Measurements from ENCODE around the gene ABHD17C. TPM values are rescaled to one million over a fixed set of nuclear protein-coding genes. Genes with fewer than 3 reads are reported as not detected.

ABHD17C gene
- total and polyA plus RNA-seq, 2 donors (not counting 3 experiments of a cell fraction or from before 2014, with no cell fraction given): 5.9 to 10.9 TPM

GRCh38 chr15:80682201-80682600 lies 12.9 kb upstream of the ABHD17C start:
- no peak overlapping the region for H3K27ac ChIP-seq (ENCODE audit: insufficient read depth, low read depth, low read length)
- no peaks in the 10 kb centered on the region for H4K20me1 ChIP-seq (replicated peaks; ENCODE audit: control insufficient read depth, extremely low read depth, insufficient read depth, low read length)
- DNase-seq (ENCODE audit: low read depth, low spot score) (no peak), FAIRE-seq (no peak)
- H2AFZ ChIP-seq (ENCODE audit: low read depth, low read length): no peak overlapping the region
- dilution Hi-C loops (cut with MboI; ENCODE audit: extremely low pct_ligation_motif_present, low sequenced_read_pairs) (no loop called here), intact Hi-C loops (cut with micrococcal nuclease) (no loop called here)
- POLR2A ChIA-PET: no interaction called here
- no peaks in the 10 kb centered on the region for H3K9me1 ChIP-seq (replicated peaks; ENCODE audit: control insufficient read depth, extremely low read depth, insufficient read depth, low read length)
- H3K27me3 ChIP-seq (ENCODE audit: control insufficient read depth in 2 of 2, insufficient read depth in 2 of 2, low read length in 2 of 2): peaks cover 10% of the 10 kb centered on the region in 2 experiments
- CTCF ChIA-PET: interaction anchor here (1.4 kb wide), 1 partner anchor 8 kb away, joined by 3 read pairs; no protein-coding TSS in a partner anchor
- H3K4me2 ChIP-seq (ENCODE audit: insufficient read depth, low read length): no peak overlapping the region
- TF ChIP-seq, protein P1, sequence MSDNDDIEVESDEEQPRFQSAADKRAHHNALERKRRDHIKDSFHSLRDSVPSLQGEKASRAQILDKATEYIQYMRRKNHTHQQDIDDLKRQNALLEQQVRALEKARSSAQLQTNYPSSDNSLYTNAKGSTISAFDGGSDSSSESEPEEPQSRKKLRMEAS (IDR thresholded peaks at IDR 0.05; ENCODE audit: insufficient read depth, insufficient read length): no peak
- no peak for TF ChIP-seq EZH2 (IDR thresholded peaks at IDR 0.05; ENCODE audit: borderline replicate concordance, low read depth, low read length, severe bottlenecking)
- H3K79me2 ChIP-seq (ENCODE audit: control insufficient read depth, insufficient read depth, low read length): no peaks in the 10 kb centered on the region
- H3K4me3 ChIP-seq (replicated peaks in 1 of 3; ENCODE audit: insufficient read depth in 1 of 3, low read depth in 1 of 3, low read length in 3 of 3): no peak overlapping the region
- no peak overlapping the region for H3K9ac ChIP-seq (replicated peaks; ENCODE audit: extremely low read depth, insufficient read depth, low read length)
- no TSS peak for BruUV-seq (replicated peaks)
- no peaks in the 10 kb centered on the region for H3K4me1 ChIP-seq (ENCODE audit: control insufficient read depth, extremely low read depth, insufficient read depth, low read length)
- H3K9me3 ChIP-seq (replicated peaks; ENCODE audit: control insufficient read depth, insufficient read depth, low read length): no peaks in the 10 kb centered on the region
- no peaks in the 10 kb centered on the region for H3K36me3 ChIP-seq (ENCODE audit: control insufficient read depth in 2 of 2, extremely low read depth in 1 of 2, insufficient read depth in 2 of 2, low read length in 2 of 2)

DNA sequence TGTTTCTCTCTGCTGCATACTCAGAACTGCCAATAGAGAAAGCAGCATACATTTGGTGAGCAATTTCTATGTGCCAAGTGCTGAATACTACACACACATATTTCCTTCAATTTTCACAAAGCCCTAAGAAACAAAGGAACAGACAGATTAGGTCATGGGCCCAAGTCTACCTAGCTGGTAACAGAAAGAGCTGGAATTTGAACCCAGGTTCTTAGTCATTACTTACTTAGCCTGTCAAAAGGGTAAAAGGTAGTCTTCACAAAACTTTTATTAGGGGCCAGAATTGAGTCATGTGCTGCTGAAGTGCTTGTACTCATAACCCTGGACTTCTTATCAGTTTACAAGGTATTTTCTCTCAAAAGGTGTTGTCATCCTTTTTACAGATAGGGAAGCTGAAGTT lies 10.4 kb upstream of the ABHD17C start:
- Histone ChIP-seq H3K4me2 (ENCODE audit: insufficient read depth, low read length) (no peak overlapping the region), H3K27ac (ENCODE audit: insufficient read depth, low read depth, low read length) (no peak overlapping the region), H3K9ac (replicated peaks; ENCODE audit: extremely low read depth, insufficient read depth, low read length) (no peak overlapping the region), H3K79me2 (ENCODE audit: control insufficient read depth, insufficient read depth, low read length) (no peaks in the 10 kb centered on the region), H3K9me3 (replicated peaks; ENCODE audit: control insufficient read depth, insufficient read depth, low read length) (no peaks in the 10 kb centered on the region), H4K20me1 (replicated peaks; ENCODE audit: control insufficient read depth, extremely low read depth, insufficient read depth, low read length) (no peaks in the 10 kb centered on the region), H2AFZ (ENCODE audit: low read depth, low read length) (no peak overlapping the region), H3K27me3 (ENCODE audit: control insufficient read depth in 2 of 2, insufficient read depth in 2 of 2, low read length in 2 of 2) (peaks cover 7 to 10% of the 10 kb centered on the region in 2 experiments), H3K4me3 (replicated peaks in 1 of 3; ENCODE audit: insufficient read depth in 1 of 3, low read depth in 1 of 3, low read length in 3 of 3) (no peak overlapping the region), H3K9me1 (replicated peaks; ENCODE audit: control insufficient read depth, extremely low read depth, insufficient read depth, low read length) (no peaks in the 10 kb centered on the region), H3K36me3 (ENCODE audit: control insufficient read depth in 2 of 2, extremely low read depth in 1 of 2, insufficient read depth in 2 of 2, low read length in 2 of 2) (no peaks in the 10 kb centered on the region), H3K4me1 (ENCODE audit: control insufficient read depth, extremely low read depth, insufficient read depth, low read length) (no peaks in the 10 kb centered on the region)
- CTCF ChIA-PET: interaction anchor here (0.9 to 1.7 kb wide), 3 partner anchors 10 to 117 kb away, joined by 3 to 4 read pairs (median 3); partner anchors contain the start of gene ABHD17C
- dilution Hi-C loops (cut with MboI; ENCODE audit: extremely low pct_ligation_motif_present, low sequenced_read_pairs): no loop called here
- no TSS peak for BruUV-seq (replicated peaks)
- FAIRE-seq (no peak), DNase-seq (ENCODE audit: low read depth, low spot score) (no peak)
- POLR2A ChIA-PET: no interaction called here
- TF ChIP-seq, protein P2, sequence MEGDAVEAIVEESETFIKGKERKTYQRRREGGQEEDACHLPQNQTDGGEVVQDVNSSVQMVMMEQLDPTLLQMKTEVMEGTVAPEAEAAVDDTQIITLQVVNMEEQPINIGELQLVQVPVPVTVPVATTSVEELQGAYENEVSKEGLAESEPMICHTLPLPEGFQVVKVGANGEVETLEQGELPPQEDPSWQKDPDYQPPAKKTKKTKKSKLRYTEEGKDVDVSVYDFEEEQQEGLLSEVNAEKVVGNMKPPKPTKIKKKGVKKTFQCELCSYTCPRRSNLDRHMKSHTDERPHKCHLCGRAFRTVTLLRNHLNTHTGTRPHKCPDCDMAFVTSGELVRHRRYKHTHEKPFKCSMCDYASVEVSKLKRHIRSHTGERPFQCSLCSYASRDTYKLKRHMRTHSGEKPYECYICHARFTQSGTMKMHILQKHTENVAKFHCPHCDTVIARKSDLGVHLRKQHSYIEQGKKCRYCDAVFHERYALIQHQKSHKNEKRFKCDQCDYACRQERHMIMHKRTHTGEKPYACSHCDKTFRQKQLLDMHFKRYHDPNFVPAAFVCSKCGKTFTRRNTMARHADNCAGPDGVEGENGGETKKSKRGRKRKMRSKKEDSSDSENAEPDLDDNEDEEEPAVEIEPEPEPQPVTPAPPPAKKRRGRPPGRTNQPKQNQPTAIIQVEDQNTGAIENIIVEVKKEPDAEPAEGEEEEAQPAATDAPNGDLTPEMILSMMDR (IDR thresholded peaks at IDR 0.05; ENCODE audit: extremely low read depth in 1 of 2, insufficient read depth in 1 of 2, low read depth in 1 of 2, low read length in 2 of 2): no peak
- TF ChIP-seq GATA2 (IDR thresholded peaks at IDR 0.05; ENCODE audit: insufficient read depth, insufficient read length, low read depth, low read length) (no peak), POLR2A (IDR thresholded peaks at IDR 0.05; ENCODE audit: low read depth, low read length) (no peak), FOS (IDR thresholded peaks at IDR 0.05; ENCODE audit: borderline replicate concordance, insufficient read depth, low read length) (no peak), EZH2 (IDR thresholded peaks at IDR 0.05; ENCODE audit: borderline replicate concordance, low read depth, low read length, severe bottlenecking) (no peak), JUN (IDR thresholded peaks at IDR 0.05; ENCODE audit: borderline replicate concordance, insufficient read depth, insufficient read length, low read depth) (no peak), POLR2AphosphoS5 (IDR thresholded peaks at IDR 0.05; ENCODE audit: insufficient read depth, low read depth, low read length) (no peak), MYC (IDR thresholded peaks at IDR 0.05; ENCODE audit: low read depth, low read length) (no peak)
- TF ChIP-seq, protein P1 (IDR thresholded peaks at IDR 0.05; ENCODE audit: insufficient read depth, insufficient read length): no peak
- intact Hi-C loops (cut with micrococcal nuclease): no loop called here

Data from endothelial cell of umbilical vein (primary cell).